NCI-H2227 treated with DMSO at 0.1 percent for 48 hours (cell line): ENCODE measurements around the gene EDNRB.
"Not testable (repeated sequence)": the region's sequence is repeated elsewhere in the genome, so short reads cannot be mapped to it uniquely, and the experiment has no call there.

ENCODE experiments used
- DNase-seq: peaks from one replicate; lab custom pipeline; 2025; lab: John Stamatoyannopoulos, UW

EDNRB gene

GRCh38 chr13:77918391-77919245 lies at the start of gene EDNRB:
TSS of gene EDNRB (minus strand) at chr13:77918831. CDS start at chr13:77918573, 258 bp downstream.
- no peak for DNase-seq

- DNase-seq: no peak
These were observed 48.0 kb upstream of the EDNRB start for GRCh38 chr13:77966671-77967070.

GRCh38 chr13:77952737-77953136 lies 34.1 kb upstream of the EDNRB start:
- no peak for DNase-seq

GRCh38 chr13:77952276-77952675 lies 33.6 kb upstream of the EDNRB start:
- no peak for DNase-seq

- DNase-seq: no peak
These were observed 27.9 kb upstream of the EDNRB start for GRCh38 chr13:77946522-77946921.

- DNase-seq: not testable (repeated sequence)
These were observed 16.4 kb upstream of the EDNRB start for GRCh38 chr13:77935063-77935462.

- DNase-seq: no peak
These were observed 11.8 kb upstream of the EDNRB start for GRCh38 chr13:77930430-77930829.

- DNase-seq: no peak
These were observed 10.3 kb upstream of the EDNRB start for GRCh38 chr13:77928909-77929308.

GRCh38 chr13:77925616-77926015 lies 7.0 kb upstream of the EDNRB start:
- DNase-seq: no peak

- no peak for DNase-seq
These were observed 1.3 kb upstream of the EDNRB start for GRCh38 chr13:77919921-77920294.

GRCh38 chr13:77919246-77919920 lies 752 bp upstream of the EDNRB start:
- DNase-seq: no peak

GRCh38 chr13:77916488-77916887 lies 2.1 kb downstream of the EDNRB start:
- DNase-seq: no peak

- DNase-seq: no peak
These were observed 2.9 kb downstream of the EDNRB start for GRCh38 chr13:77915686-77916085.

GRCh38 chr13:77913003-77913402 lies 5.6 kb downstream of the EDNRB start:
- DNase-seq: no peak

- DNase-seq: no peak
These were observed 6.9 kb downstream of the EDNRB start for GRCh38 chr13:77911751-77912150.

GRCh38 chr13:77909827-77910226 lies 8.8 kb downstream of the EDNRB start:
- no peak for DNase-seq

- no peak for DNase-seq
These were observed 10.1 kb downstream of the EDNRB start for GRCh38 chr13:77908531-77908930.

GRCh38 chr13:77907666-77908341 lies 10.8 kb downstream of the EDNRB start:
- DNase-seq: no peak

GRCh38 chr13:77904031-77904430 lies 14.6 kb downstream of the EDNRB start:
- DNase-seq: no peak

GRCh38 chr13:77903435-77903834 lies 15.2 kb downstream of the EDNRB start:
- no peak for DNase-seq

GRCh38 chr13:77902319-77902963 lies 16.2 kb downstream of the EDNRB start:
- DNase-seq: no peak

- no peak for DNase-seq
These were observed 20.5 kb downstream of the EDNRB start for GRCh38 chr13:77898097-77898496.
